ENCODE data around the gene TBX1.
"Not testable (repeated sequence)": the region's sequence is repeated elsewhere in the genome, so short reads cannot be mapped to it uniquely, and the experiment has no call there.

Gene TBX1

DNA sequence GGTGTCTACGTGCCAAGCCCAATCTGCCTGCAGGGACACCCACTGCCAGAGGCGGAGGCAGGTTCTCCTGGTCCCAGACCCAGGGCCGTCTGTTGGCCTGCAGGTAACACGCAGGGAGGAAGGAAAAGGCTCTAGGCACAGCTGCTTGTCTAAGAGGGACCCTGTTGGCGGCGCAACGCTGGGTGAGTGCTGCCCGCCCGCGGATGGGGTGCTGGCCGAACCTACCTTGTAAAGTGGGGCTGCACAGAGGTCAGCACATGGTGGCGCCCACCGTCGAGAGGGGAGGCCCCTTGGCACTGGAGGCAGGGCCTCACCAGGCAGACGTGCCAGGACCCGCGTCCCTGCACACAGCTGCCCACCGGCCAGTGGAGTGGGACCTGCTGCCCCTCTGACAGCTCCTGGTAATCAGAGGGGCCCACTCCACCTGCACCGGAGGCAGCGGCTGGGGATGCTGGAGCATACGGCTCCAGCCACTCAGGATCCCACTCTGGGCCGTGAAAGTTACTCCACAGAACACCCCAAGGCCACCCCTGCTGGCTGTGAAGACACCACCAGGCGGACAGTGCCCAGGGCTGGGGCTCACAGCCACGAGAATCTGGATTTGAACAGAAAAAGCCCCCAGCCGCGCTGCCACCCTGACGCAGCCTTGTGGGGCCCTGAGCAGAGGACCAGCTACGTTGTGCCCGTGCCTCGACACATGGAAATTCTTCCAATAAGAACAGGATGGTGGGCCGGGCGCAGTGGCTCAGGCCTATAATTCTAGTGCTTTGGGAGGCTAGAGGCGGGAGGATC, 24.0 kb downstream of the TBX1 start:
- no peak for DNase-seq (ENCODE audit: low spot score)

DNA sequence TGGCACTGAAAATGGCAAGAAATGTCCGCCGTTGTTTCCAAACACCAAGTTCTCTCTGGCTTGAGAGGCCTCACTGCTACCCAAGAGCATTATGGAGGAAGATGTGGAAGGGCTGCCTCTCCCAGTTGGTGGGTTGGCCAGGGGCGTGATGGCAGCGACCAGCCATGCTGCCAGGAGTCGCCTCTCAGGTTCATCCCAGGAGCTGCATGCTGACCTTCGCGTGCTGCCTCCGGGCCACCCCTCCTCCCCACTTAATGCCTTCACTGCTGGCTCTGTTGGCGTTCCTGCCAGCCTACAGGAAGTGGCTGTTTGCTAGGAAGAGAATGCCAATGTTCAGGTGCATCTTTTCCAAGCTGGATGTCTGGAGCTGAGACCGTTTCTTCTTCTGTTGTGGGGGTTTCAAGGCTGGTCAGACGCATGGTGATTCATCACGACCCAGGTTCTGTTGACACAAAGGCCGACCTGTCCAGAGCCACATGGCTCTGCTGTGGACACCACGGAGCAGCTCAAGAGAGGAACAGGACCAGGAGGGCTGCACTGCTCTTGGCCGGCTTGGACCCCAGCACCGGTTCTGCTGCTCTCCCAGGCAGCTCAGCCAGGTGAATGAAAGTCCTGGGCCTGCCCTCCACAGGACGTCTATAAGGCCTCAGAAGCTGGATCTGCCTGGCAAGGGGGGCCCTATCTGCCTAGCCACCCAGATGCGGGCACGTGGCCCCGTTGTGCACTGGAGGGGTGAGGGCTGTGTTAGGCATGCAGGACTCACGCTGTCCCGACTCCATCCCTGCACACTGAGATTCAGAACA, 25.1 kb downstream of the TBX1 start:
- no peak for DNase-seq (ENCODE audit: low spot score)

DNA sequence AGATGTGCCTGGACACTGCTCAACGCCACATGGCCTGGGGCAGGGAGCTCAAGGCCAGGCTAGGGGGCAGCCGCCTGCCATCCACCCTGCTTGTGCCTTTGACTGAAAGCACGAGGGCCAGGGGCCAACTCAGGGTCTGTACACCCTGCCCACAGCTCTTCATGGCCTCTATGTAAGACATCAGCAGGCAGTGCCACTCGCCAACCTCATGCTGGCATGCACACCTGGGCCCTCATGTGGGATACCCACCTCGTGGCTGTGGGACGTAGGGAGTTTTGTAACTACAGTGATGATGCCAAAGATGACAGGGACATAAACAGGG, 25.6 kb downstream of the TBX1 start:
- no peak for DNase-seq (ENCODE audit: low spot score)

DNA sequence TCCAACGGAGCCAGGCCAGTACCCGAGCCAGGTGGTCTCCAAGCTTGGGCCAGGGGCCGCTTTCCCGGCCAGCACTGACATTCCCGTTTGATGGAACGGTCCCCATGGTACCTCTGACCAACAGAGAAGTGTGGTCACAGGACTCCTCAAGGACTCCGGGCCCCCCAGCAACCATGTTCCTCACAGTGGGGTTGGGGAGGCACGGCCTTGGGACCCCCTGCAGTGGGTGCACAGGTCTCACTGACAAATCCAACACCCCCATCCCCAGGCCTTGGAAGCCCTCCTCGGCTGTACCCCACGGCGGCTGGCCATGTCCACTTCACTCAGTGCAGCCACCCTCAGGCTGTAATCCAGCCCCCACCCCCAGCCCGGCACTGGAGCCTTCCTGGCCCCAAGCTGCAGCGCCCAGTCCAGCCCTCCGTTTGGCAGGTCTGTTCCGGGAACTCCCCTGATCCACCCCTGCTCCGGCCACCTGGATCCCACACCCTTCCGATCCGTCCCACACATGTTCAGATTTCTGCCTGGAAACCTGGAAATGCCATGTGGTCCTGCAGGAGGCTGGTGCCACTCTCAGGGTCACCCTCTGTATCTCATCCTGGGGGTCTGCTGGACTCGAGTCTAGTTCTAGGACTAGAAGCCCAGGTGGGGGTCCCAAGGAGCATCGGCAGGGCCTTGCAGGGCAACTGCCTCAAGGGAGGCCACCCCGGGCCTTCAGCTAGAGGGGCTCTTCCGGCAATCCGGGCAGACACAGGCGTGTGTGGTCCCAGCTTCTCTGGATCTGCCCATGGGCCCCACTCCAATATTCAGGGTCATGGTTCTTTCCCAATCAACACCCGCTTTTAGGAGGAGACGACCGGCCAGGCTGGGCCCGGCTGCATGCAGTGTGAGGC, 26.6 kb downstream of the TBX1 start:
- no peak for DNase-seq (ENCODE audit: low spot score)

DNA sequence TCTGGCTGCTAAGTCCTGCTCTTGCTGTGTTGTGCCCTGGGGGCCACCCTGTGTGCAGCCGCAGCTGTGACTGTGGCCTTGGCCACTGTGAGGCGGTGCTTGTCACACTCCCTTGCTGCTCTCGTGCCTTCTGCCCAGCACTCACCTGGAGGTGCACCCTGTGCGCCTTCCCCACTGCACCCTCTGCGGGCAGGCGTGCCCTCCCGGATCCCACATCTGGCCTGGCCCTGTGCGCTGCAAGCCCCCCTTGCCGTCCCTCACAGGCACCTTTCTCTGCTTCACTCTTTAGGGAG, 27.2 kb downstream of the TBX1 start:
- no peak for DNase-seq (ENCODE audit: low spot score)

DNA sequence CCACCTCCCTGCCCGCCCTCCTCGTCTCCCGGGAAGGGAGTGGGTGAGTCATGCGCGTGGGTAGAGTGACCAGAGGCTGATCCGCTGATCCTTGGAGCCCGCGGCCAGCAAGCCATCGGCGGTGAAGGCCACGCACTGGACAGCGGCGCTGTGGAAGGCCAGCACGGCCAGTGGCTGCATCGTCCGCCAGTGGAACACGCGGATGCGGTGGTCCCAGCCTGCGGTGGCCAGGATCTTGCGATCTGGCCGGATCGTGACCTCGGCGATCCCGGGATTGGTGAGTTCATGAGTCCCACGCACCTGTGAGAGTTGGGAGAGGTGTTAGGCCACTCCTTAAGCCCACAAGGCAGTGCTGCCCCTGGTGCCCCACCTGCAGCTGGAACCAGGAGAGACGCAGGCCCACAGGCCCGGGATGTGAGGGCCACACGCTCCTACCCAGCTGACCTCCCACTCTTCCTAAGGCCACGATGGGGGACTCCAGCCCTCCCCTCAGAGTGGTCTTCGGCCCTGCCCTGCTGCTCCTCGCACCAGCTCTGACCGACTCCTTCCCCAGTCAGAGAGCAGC, 28.2 kb downstream of the TBX1 start:
- DNase-seq (ENCODE audit: low spot score): no peak

DNA sequence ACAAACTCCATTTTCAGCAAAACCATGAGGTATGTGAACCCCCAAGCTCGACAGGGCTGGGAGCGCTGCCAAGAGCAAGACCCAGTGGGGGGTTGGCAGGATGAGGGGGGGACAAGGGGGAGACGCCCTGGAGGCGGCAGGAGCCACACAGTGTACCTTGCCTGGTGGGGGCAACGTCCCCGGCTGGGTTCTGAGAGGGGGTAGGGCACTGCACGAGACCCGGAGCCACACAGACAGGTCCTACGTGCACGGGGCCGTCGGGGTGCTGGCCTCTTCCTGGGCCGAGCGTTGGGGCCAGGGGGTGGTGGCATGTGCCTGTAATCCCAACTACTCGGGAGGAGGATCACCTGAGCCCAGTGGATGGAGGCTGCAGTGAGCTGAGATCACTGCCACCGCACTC, 28.8 kb downstream of the TBX1 start:
- DNase-seq (ENCODE audit: low spot score): no peak

DNA sequence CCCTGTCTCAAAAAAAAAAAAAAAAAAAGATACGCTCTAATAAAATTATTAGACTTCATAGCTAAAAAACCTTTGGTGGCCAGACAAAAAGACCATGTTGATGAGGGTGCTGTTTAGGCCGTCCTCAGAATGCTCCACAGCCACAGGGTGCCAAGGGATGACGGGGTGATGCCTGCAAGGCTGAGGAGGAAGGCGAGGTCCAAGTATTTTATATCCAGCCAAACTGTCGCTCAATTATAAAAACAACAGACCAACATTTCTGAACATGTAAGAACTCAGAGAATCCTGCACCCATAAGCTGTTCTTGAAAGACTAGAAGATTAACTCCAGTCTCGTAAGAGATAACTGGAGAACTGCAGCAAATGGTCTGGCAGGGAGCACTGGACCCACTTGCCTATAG, 29.2 kb downstream of the TBX1 start:
- DNase-seq (ENCODE audit: low spot score): no peak

DNA sequence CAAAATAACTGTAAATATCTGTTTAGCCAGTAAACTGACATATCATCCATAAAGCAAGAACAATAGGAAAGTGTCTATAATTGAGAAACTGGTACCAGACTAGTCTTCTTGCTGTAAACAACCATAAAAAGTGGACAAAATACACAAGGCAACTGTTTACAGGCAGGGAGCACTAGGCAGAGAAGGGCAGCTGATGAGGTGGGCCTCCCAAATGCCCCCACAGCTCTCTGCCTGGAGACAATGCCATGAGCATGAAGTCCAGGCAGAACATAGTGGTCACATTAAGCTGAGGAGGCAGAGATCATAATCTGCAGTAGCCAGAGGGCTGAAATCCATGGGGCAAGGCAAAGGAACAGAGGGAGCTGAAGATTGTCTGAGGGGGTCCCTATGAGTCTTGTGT, 30.7 kb downstream of the TBX1 start:
- no peak for DNase-seq (ENCODE audit: low spot score)

DNA sequence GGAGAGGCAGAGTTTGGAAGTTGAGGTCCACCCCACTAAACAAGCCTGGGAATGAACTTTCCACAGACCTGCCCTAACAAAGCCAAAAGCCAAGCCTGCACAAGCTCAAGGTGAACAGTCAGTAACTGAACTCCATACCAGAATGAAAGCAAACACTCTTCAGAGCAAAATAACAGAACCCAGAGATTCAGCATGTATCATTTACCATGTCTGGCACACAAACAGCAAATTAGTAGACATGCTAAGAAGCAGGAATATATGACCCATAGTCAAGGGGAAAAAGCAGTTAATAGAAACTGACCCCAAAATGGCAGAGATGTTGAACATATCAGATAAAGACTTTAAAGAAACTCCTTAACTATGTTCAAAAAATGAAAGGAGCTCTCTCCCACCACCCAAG, 31.3 kb downstream of the TBX1 start:
- DNase-seq (ENCODE audit: low spot score): no peak

DNA sequence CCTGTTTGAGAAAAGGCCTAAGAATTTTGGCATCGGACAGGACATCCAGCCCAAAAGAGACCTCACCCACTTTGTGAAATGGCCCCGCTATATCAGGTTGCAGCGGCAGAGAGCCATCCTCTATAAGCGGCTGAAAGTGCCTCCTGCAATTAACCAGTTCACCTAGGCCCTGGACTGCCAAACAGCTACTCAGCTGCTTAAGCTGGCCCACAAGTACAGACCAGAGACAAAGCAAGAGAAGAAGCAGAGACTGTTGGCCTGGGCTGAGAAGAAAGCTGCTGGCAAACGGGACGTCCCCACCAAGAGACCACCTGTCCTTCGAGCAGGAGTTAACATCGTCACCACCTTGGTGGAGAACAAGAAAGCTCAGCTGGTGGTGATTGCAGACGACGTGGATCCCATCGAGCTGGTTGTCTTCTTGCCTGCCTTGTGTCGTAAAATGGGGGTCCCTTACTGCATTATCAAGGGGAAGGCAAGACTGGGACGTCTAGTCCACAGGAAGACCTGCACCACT, 31.9 kb downstream of the TBX1 start:
- not testable (repeated sequence) for DNase-seq (ENCODE audit: low spot score)

DNA sequence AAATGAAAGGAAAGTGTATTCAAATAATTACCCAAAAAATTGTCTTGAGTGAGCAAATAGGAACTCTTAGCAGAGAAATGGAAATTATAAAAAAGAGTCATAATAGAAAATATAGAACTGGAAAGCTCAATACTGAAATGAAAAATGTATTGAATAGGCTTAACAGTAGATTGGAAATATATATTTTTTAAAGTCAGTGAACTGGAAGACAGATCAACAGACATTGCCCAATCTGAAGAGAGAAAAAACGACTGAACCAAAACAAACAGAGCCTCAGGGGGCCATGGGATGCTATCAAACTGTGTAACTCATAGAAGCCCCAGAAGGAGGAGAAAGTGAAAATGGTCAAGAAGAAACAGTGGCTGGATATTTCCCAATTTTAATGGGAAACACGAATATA, 32.6 kb downstream of the TBX1 start:
- DNase-seq (ENCODE audit: low spot score): no peak

DNA sequence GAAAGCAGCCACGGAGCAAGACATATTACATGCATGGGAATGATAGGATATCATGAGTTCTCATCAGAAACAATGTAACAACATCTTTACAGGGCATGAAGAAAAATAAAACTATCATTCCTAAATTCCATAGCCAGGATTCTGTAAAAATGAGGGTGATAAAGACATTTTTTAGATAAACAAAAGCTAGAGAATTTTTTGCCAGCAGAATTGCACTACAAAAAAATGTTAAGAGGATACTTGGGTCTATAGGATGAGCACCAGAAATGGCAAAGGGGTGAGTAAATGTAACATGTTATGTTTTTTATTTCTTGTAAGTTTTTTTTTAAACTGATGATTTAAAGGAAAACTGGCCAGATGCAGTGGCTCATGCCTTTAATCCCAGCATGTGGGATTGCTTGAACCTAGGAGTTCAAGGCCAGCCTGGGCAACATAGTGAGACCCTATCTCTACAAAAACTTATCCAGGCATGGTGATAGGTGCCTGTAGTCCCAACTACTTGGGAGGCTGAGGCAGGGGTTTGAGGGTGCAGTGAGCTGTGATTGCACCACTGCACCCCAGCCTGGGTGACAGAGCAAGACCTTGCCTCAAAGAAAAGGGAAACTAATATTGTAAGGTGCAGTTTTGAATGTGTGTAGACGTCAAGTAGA, 33.2 kb downstream of the TBX1 start:
- no peak for DNase-seq (ENCODE audit: low spot score)

DNA sequence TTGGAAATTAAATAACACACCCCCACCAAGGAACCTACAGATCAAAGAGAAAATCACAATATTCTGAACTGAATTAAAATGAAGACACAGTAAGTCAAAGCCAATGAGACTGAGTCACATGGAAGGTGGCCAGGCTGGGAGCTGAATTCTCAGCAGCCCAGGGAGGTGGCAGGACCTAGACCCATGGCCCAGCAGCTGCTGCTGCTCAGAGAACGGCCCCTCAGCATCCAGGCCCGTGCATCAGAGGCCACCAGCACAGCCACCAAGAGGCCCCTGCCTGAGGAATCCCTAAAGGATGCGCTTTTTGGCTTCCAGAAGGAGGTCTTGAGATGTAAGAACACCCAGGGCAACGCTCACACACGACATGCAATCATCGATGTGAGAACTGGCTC, 35.0 kb downstream of the TBX1 start:
- DNase-seq (ENCODE audit: low spot score): peak; percentile 11

DNA sequence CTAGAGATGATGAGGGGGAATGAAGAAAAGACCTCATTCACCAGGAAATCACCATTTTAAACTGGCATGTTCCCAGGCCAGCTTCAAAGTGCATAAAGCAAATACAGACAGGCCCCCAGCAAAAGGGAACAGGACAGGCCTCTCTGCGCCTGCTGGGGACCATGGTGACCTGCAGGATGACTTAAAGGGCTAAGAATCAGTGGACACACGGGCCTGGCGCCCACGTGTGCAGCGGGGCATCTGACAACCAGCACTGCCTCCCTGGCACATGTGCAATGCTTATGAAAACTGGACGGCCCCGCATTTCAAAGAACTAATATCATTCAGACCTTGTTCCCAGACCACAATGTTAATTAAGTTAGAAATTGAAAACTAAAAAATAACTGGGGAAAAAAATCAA, 35.6 kb downstream of the TBX1 start:
- DNase-seq (ENCODE audit: low spot score): no peak

DNA sequence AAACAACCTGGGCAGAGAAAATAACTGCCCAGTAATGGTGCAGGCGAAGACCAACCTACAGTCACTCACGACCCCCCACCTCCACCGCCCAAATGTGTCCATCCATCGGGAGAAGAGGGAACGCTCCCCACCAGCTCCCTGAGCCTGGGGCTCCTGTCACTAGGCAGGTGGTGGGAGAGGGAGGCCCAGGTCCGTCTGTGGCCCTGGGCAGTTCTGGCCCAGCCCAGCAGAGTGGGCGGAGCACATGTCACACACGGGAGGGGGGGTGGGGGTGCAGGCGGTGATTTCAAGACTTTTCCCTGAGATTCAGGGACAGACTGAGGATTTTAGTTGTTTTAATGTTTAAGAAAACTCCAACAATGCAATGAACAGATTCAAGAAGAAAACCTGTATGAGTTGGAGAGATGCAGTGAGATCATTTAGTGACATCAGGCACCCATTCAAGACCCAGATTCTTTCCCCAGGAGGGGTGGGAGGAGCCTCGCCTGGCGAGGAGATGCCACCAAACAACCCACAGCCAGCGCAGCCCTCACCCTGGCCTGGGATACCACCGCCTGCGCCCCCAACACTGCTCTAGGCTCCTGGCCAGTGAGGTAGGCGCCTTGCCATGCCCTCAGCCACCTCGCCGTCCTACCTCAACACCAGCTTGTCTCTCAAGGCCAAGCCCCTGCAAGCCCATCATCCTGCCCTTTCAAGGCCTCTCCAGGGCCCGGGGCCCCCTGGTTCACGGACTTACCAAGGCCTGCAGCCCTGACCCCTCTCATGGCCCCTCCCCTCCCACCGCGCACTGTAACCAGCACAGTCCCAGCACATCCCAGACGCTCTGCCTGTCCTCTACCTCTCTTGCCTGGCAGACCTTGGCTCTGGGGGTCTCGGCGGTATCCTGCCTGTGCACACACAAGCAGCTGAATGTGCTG, 36.8 kb downstream of the TBX1 start:
- no peak for DNase-seq (ENCODE audit: low spot score)

DNA sequence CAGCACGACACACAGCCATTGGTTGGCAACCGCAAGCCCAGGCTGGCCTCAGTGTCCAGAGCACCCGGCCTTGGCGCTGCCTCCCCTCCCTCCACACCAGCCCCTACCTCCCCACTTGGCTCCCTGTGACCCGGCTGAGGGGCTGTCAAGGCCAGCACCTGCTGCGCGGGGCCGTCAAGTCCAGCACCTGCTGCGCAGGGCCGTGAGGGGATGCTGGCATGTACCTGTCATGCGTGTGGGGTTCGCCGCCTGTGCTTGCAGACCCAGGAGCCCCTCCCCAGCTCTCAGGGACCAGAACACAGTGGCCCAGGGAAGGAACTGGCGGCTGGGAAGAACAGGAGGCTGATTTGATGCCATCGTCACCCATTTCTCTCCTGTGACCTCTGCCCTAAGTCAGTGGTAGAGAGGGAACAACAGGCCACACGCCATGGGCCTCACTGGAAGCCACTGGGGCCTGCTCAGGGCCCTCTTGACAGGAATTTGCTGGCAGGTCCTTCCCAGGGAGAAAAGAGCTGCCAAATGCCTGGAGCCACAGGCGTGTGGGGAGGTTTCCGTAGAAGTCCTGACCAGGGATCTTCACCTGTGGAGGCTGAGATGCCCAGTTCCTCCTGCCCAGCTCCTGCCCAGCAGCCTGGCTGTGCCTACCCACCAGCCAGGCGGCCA, 37.6 kb downstream of the TBX1 start:
- DNase-seq (ENCODE audit: low spot score): no peak

DNA sequence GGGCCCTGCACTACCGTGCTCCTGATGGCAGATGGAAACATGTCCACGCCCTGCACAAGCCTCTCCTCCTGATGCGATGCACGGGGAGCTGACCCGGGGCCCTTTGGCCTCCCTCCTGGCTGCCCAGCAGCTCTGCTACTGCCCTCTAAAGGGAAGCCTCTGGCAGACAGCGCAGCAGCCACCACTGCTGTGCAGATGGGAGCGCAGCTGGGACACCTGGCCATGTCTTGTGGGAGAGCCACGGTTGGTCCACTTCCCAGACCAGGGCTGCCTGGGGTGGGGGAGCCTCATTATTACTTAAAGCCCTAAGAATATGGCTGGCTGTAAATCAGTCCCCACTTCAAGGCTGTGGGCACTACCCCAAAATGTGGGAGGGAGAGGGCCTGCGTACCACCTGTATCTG, 38.3 kb downstream of the TBX1 start:
- DNase-seq (ENCODE audit: low spot score): no peak

DNA sequence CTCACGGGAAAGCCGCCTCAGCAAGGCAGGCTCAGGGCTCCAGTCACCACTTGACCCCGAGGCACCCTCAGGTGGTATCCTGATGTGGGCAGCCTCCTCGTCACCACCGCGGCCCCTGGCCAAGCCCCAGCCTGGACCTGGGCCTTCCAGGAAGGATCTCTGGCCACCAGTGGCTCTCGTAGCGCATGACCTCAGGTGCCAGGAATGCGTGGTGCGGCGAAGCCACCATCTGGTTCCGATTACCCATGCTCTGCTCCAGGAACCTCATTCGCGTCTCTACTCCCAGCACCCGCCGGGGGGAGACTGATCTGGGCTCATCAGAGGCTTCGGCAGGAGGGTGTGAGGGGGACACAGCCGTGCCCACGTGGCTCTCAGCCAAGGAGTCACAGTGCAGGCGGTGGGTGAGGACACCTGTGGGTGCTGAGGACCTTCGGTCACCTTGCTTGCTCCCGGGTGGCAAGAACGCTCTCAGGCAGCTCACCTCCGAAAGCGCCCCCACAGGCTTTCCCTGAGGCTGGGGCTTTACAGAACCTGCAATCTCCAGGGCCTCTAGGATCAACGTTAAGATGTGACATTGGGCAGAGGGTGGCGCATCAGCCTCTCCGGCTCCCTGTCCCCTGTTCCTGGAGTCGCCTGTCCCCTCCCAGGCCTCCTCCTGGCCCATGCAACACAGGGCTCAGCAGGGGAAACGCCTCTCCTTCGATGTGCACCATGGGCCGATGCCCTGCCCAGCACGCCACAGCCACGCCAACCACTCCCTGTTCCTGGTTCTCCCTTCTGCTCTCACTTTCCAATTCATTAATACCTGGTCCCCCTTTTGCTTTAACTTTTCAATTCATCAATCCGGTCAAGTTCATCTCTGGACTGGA, 39.0 kb downstream of the TBX1 start:
- DNase-seq (ENCODE audit: low spot score): no peak
